ENCODE data around the gene RAD51B. TPM values are rescaled to one million over a fixed set of nuclear protein-coding genes. Genes with fewer than 3 reads are reported as not detected.

Gene RAD51B
- polyA plus RNA-seq, 1 experiment, result 6.6 TPM

- no peak for TF ChIP-seq CTCF (IDR thresholded peaks at IDR 0.05; ENCODE audit: low read depth, low read length)
- DNase-seq (ENCODE audit: low read depth, low spot score), result no peak
- ChIA-PET POLR2A (no interaction called here), CTCF (interaction anchor here (1.2 kb wide), 1 partner anchor 23 kb away, joined by 4 read pairs; no protein-coding TSS in a partner anchor)
- no peak overlapping the region for H3K4me3 ChIP-seq (ENCODE audit: low read depth, low read length)
- no peak overlapping the region for H3K27ac ChIP-seq (ENCODE audit: low read depth, low read length)
- no peaks in the 10 kb centered on the region for H3K27me3 ChIP-seq (ENCODE audit: control insufficient read depth, insufficient read depth, low read length)
- H3K9me3 ChIP-seq (ENCODE audit: control insufficient read depth, insufficient read depth, low read length), result no peaks in the 10 kb centered on the region
These were observed 719.7 kb downstream of the RAD51B start for GRCh38 chr14:68539241-68539737.

- CTCF ChIA-PET, result interaction anchor here (0.9 kb wide), 1 partner anchor 550 kb away, joined by 3 read pairs; no protein-coding TSS in a partner anchor
- H3K27ac ChIP-seq (ENCODE audit: low read depth, low read length), result no peak overlapping the region
- no peak overlapping the region for H3K4me3 ChIP-seq (ENCODE audit: low read depth, low read length)
- H3K9me3 ChIP-seq (ENCODE audit: control insufficient read depth, insufficient read depth, low read length), result no peaks in the 10 kb centered on the region
- H3K27me3 ChIP-seq (ENCODE audit: control insufficient read depth, insufficient read depth, low read length), result no peaks in the 10 kb centered on the region
- no peak for TF ChIP-seq CTCF (IDR thresholded peaks at IDR 0.05; ENCODE audit: low read depth, low read length)
- POLR2A ChIA-PET, result no interaction called here
- DNase-seq (ENCODE audit: low read depth, low spot score), result no peak
These were observed 720.2 kb downstream of the RAD51B start for GRCh38 chr14:68539789-68540188.

- Histone ChIP-seq H3K27ac (ENCODE audit: low read depth, low read length) (no peak overlapping the region), H3K27me3 (ENCODE audit: control insufficient read depth, insufficient read depth, low read length) (no peaks in the 10 kb centered on the region), H3K4me3 (ENCODE audit: low read depth, low read length) (no peak overlapping the region), H3K9me3 (ENCODE audit: control insufficient read depth, insufficient read depth, low read length) (no peaks in the 10 kb centered on the region)
- ChIA-PET CTCF (no interaction called here), POLR2A (no interaction called here)
- no peak for TF ChIP-seq CTCF (IDR thresholded peaks at IDR 0.05; ENCODE audit: low read depth, low read length)
- DNase-seq (ENCODE audit: low read depth, low spot score), result no peak
These were observed 721.8 kb downstream of the RAD51B start for GRCh38 chr14:68541178-68541896.

GRCh38 chr14:68542346-68542745, 722.8 kb downstream of the RAD51B start:
- Histone ChIP-seq H3K9me3 (ENCODE audit: control insufficient read depth, insufficient read depth, low read length) (no peaks in the 10 kb centered on the region), H3K27me3 (ENCODE audit: control insufficient read depth, insufficient read depth, low read length) (no peaks in the 10 kb centered on the region), H3K27ac (ENCODE audit: low read depth, low read length) (no peak overlapping the region), H3K4me3 (ENCODE audit: low read depth, low read length) (no peak overlapping the region)
- no peak for DNase-seq (ENCODE audit: low read depth, low spot score)
- ChIA-PET CTCF (no interaction called here), POLR2A (interaction anchor here (0.5 kb wide), 1 partner anchor 20 kb away, joined by 3 read pairs; no protein-coding TSS in a partner anchor)
- TF ChIP-seq CTCF (IDR thresholded peaks at IDR 0.05; ENCODE audit: low read depth, low read length), result no peak

- CTCF ChIA-PET, result no interaction called here
These were observed 723.9 kb downstream of the RAD51B start for GRCh38 chr14:68543516-68543915.

More at GRCh38 chr14:68543516-68543915, 723.9 kb downstream of the RAD51B start:
- POLR2A ChIA-PET, result no interaction called here
- no peak overlapping the region for H3K4me3 ChIP-seq (ENCODE audit: low read depth, low read length)
- H3K27me3 ChIP-seq (ENCODE audit: control insufficient read depth, insufficient read depth, low read length), result no peaks in the 10 kb centered on the region
- no peak for TF ChIP-seq CTCF (IDR thresholded peaks at IDR 0.05; ENCODE audit: low read depth, low read length)
- DNase-seq (ENCODE audit: low read depth, low spot score), result no peak
- no peaks in the 10 kb centered on the region for H3K9me3 ChIP-seq (ENCODE audit: control insufficient read depth, insufficient read depth, low read length)
- H3K27ac ChIP-seq (ENCODE audit: low read depth, low read length), result peak overlapping the region; percentile 73

Data from AG04450 (cell line).